ENCODE results near the gene ADAMTS5. TPM values are rescaled to one million over a fixed set of nuclear protein-coding genes. Genes with fewer than 3 reads are reported as not detected.

The ADAMTS5 gene
- total RNA-seq, 1 donor from 2014 or later, result 4.0 TPM

GRCh38 chr21:26952374-26953066 is 14.4 kb downstream of the ADAMTS5 start:
- no peak for DNase-seq (ENCODE audit: low spot score)
- intact Hi-C loops (cut with DNase I), result no loop called here

- DNase-seq (ENCODE audit: low spot score), result no peak
- intact Hi-C loops (cut with DNase I), result no loop called here
Observed at GRCh38 chr21:26949830-26950229, 17.1 kb downstream of the ADAMTS5 start.

- intact Hi-C loops (cut with DNase I), result no loop called here
- no peak for DNase-seq (ENCODE audit: low spot score)
Observed at GRCh38 chr21:26948194-26948593, 18.7 kb downstream of the ADAMTS5 start.

- no peak for DNase-seq (ENCODE audit: low spot score)
- intact Hi-C loops (cut with DNase I), result no loop called here
Observed at GRCh38 chr21:26946744-26947446, 20.0 kb downstream of the ADAMTS5 start.

GRCh38 chr21:26945916-26946675 is 20.8 kb downstream of the ADAMTS5 start:
- DNase-seq (ENCODE audit: low spot score), result no peak
- intact Hi-C loops (cut with DNase I), result no loop called here

- DNase-seq (ENCODE audit: low spot score), result no peak
- intact Hi-C loops (cut with DNase I), result no loop called here
Observed at GRCh38 chr21:26943921-26944320, 23.0 kb downstream of the ADAMTS5 start.

- intact Hi-C loops (cut with DNase I), result no loop called here
- no peak for DNase-seq (ENCODE audit: low spot score)
Observed at GRCh38 chr21:26941421-26941820, 25.5 kb downstream of the ADAMTS5 start.

GRCh38 chr21:26939601-26940111 is 27.2 kb downstream of the ADAMTS5 start:
- DNase-seq (ENCODE audit: low spot score), result no peak
- intact Hi-C loops (cut with DNase I), result no loop called here

- intact Hi-C loops (cut with DNase I), result no loop called here
Observed at GRCh38 chr21:26936641-26937040, 30.2 kb downstream of the ADAMTS5 start.

GRCh38 chr21:26935977-26936376 is 30.9 kb downstream of the ADAMTS5 start:
- intact Hi-C loops (cut with DNase I), result no loop called here
- no peak for DNase-seq (ENCODE audit: low spot score)

More at GRCh38 chr21:26936641-26937040, 30.2 kb downstream of the ADAMTS5 start:
- DNase-seq (ENCODE audit: low spot score), result no peak

GRCh38 chr21:26934383-26934782 is 32.5 kb downstream of the ADAMTS5 start:
- intact Hi-C loops (cut with DNase I), result no loop called here

GRCh38 chr21:26933448-26933847 is 33.4 kb downstream of the ADAMTS5 start:
- no peak for DNase-seq (ENCODE audit: low spot score)
- intact Hi-C loops (cut with DNase I), result no loop called here

More at GRCh38 chr21:26934383-26934782, 32.5 kb downstream of the ADAMTS5 start:
- no peak for DNase-seq (ENCODE audit: low spot score)

GRCh38 chr21:26925636-26926035 is 41.3 kb downstream of the ADAMTS5 start:
- DNase-seq (ENCODE audit: low spot score), result no peak
- intact Hi-C loops (cut with DNase I), result no loop called here

- intact Hi-C loops (cut with DNase I), result no loop called here
- DNase-seq (ENCODE audit: low spot score), result no peak
Observed at GRCh38 chr21:26925122-26925521, 41.8 kb downstream of the ADAMTS5 start.

- DNase-seq (ENCODE audit: low spot score), result no peak
- intact Hi-C loops (cut with DNase I), result no loop called here
Observed at GRCh38 chr21:26923986-26924385, 42.9 kb downstream of the ADAMTS5 start.

- no peak for DNase-seq (ENCODE audit: low spot score)
- intact Hi-C loops (cut with DNase I), result no loop called here
Observed at GRCh38 chr21:26920055-26920454, 46.8 kb downstream of the ADAMTS5 start.

- no peak for DNase-seq (ENCODE audit: low spot score)
- intact Hi-C loops (cut with DNase I), result no loop called here
Observed at GRCh38 chr21:26918323-26919079, 48.4 kb downstream of the ADAMTS5 start.

- DNase-seq (ENCODE audit: low spot score), result no peak
- intact Hi-C loops (cut with DNase I), result no loop called here
Observed at GRCh38 chr21:26916799-26917198, 50.1 kb downstream of the ADAMTS5 start.

GRCh38 chr21:26914557-26914956 is 52.3 kb downstream of the ADAMTS5 start:
- no peak for DNase-seq (ENCODE audit: low spot score)
- intact Hi-C loops (cut with DNase I), result no loop called here

GRCh38 chr21:26912466-26912865 is 54.4 kb downstream of the ADAMTS5 start:
- no peak for DNase-seq (ENCODE audit: low spot score)
- intact Hi-C loops (cut with DNase I), result no loop called here

Measured in cardiac septum (tissue), 1 donor.